HepG2 (cell line): Measurements from ENCODE around the gene HOXC9. TPM values are rescaled to one million over a fixed set of nuclear protein-coding genes. Genes with fewer than 3 reads are reported as not detected.

ENCODE experiments used
- ATAC-seq: fragments of 200-7000 bp; cut with Tn5 transposase; 3 replicates; pipeline ENCODE4 v1.9.1; 2020; ENCODE audit warnings: mild to moderate bottlenecking, moderate library complexity
- BruUV-seq: library from RNA; stranded (reverse); fragments of 400-500 nt; replicated peaks from 2 replicates; lab custom pipeline; 2021; lab: Mats Ljungman, UMichigan
- CTCF ChIA-PET: fragments of 300-600 bp; formaldehyde crosslinking; extraction: SDS; loops from one replicate; lab custom pipeline; 2021; ENCODE audit warnings: low total read pairs, inconsistent platforms, low intra/inter-chr PET ratio; lab: Yijun Ruan, JAX
- POLR2A ChIA-PET: fragments of 350-600 bp; sonication (Branson Sonifier 250); formaldehyde crosslinking; loops from one replicate; lab custom pipeline; 2020; ENCODE audit warnings: antibody characterized with exemption, inconsistent platforms; lab: Yijun Ruan, JAX
- DNase-seq: peaks from one replicate; pipeline ENCODE4 v3.0.0-alpha.2; 2015; ENCODE audit warnings: low spot score
- FAIRE-seq: peaks from 3 replicates; lab custom pipeline; 2011; peaks lifted over from hg19 to GRCh38; lab: Jason Lieb, UNC
- H2AFZ ChIP-seq: one replicate; pipeline ENCODE4 v1.6.1; 2011; ENCODE audit warnings: low read length, inconsistent platforms
- H3K27ac ChIP-seq: fragments of 300-600 bp; 3 replicates; pipeline ENCODE4 v1.8.0; 2011; ENCODE audit warnings: mixed run types, mild to moderate bottlenecking, mixed read lengths, low read length, inconsistent platforms; ENCODE audit not compliant: insufficient read depth; ENCODE audit errors: extremely low read length
- H3K27me3 ChIP-seq, 2 experiments: fragments of 200-600 bp in 1 of 2; 2 replicates in 1 of 2; 3 replicates in 1 of 2; pipeline versions ENCODE4 v1.6.0 to v1.8.0; 2011; ENCODE audit warnings: low read length in 2 of 2, mild to moderate bottlenecking in 2 of 2, moderate library complexity in 2 of 2, inconsistent platforms in 1 of 2; ENCODE audit not compliant: insufficient read depth in 2 of 2, control insufficient read depth in 1 of 2
- H3K36me3 ChIP-seq, 2 experiments: fragments of 200-600 bp in 1 of 2; replicated peaks in 1 of 2; 2 replicates in 1 of 2; 3 replicates in 1 of 2; pipeline versions ENCODE4 v1.5.1 to v1.8.0; 2011; ENCODE audit warnings: low read length in 2 of 2, inconsistent platforms in 1 of 2; ENCODE audit not compliant: insufficient read depth in 2 of 2, control insufficient read depth in 1 of 2
- H3K4me1 ChIP-seq: 2 replicates; pipeline ENCODE4 v1.5.1; 2012; ENCODE audit warnings: low read length, inconsistent platforms; ENCODE audit not compliant: insufficient read depth
- H3K4me2 ChIP-seq: 2 replicates; pipeline ENCODE4 v1.6.0; 2011; ENCODE audit warnings: low read depth, low read length, inconsistent platforms
- H3K4me3 ChIP-seq, 3 experiments: fragments of 200-600 bp in 1 of 3; sonication (generic), shearing (Covaris generic) in 1 of 3; replicated peaks in 1 of 3; 2 replicates each; pipeline ENCODE4 v1.5.1; 2011 to 2016; ENCODE audit warnings: low read length in 3 of 3, inconsistent platforms in 2 of 3, low read depth in 2 of 3, mild to moderate bottlenecking in 2 of 3, control low read depth in 1 of 3, mixed read lengths in 1 of 3; ENCODE audit not compliant: insufficient read depth in 1 of 3
- H3K79me2 ChIP-seq: one replicate; pipeline ENCODE4 v1.6.1; 2011; ENCODE audit warnings: low read length, inconsistent platforms; ENCODE audit not compliant: insufficient read depth
- H3K9ac ChIP-seq: 2 replicates; pipeline ENCODE4 v1.6.0; 2011; ENCODE audit warnings: mild to moderate bottlenecking, low read depth, low read length, inconsistent platforms; ENCODE audit not compliant: insufficient read depth
- H3K9me3 ChIP-seq: 2 replicates; pipeline ENCODE4 v1.5.1; 2012; ENCODE audit warnings: mild to moderate bottlenecking, low read length
- H4K20me1 ChIP-seq: 2 replicates; pipeline ENCODE4 v1.6.0; 2011; ENCODE audit warnings: inconsistent platforms, mild to moderate bottlenecking, low read length, moderate library complexity; ENCODE audit not compliant: insufficient read depth
- ADNP ChIP-seq: sonication (generic); formaldehyde crosslinking; IDR thresholded peaks from 2 replicates; pipeline ENCODE4 v1.4.0; 2020; ENCODE audit warnings: missing genetic modification reagents
- HHEX ChIP-seq: IDR thresholded peaks from 2 replicates; pipeline ENCODE4 v1.6.1; 2016; ENCODE audit warnings: control low read depth
- MAFF ChIP-seq: IDR thresholded peaks from 2 replicates; pipeline ENCODE4 v1.6.1; 2011; ENCODE audit warnings: low read depth, low read length, improper control_type of control experiment
- MIER2 ChIP-seq: IDR thresholded peaks from 2 replicates; pipeline ENCODE4 v1.6.1; 2016; ENCODE audit warnings: missing biosample characterization, missing genetic modification reagents
- NPAS2 ChIP-seq: sonication (generic); formaldehyde crosslinking; IDR thresholded peaks from 2 replicates; pipeline ENCODE4 v1.8.0; 2022; ENCODE audit warnings: mild to moderate bottlenecking, missing genetic modification reagents, borderline replicate concordance
- NR2F2 ChIP-seq: IDR thresholded peaks from 2 replicates; pipeline ENCODE4 v1.6.1; 2012; ENCODE audit warnings: low read depth, inconsistent platforms, borderline replicate concordance
- RBFOX2 ChIP-seq: fragments of 200-400 bp; formaldehyde crosslinking; IDR thresholded peaks from 2 replicates; pipeline ENCODE4 v1.6.1; 2017; ENCODE audit warnings: low read depth, mild to moderate bottlenecking, low read length
- SOX6 ChIP-seq, 2 experiments: fragments of 450-650 bp in 1 of 2; sonication (generic) in 1 of 2; formaldehyde crosslinking in 1 of 2; IDR thresholded peaks; 2 replicates each; pipeline versions ENCODE4 v1.4.0 to v1.6.1; 2017 to 2020; ENCODE audit warnings: antibody characterized with exemption in 1 of 2, mild to moderate bottlenecking in 1 of 2, missing genetic modification reagents in 1 of 2
- THYN1 ChIP-seq: sonication (generic); formaldehyde crosslinking; IDR thresholded peaks from 2 replicates; pipeline ENCODE4 v1.8.1; 2023; ENCODE audit warnings: low read depth, mild to moderate bottlenecking, moderate library complexity, missing genetic modification reagents, borderline replicate concordance
- ZBTB38 ChIP-seq: sonication (generic); formaldehyde crosslinking; IDR thresholded peaks from 2 replicates; pipeline ENCODE4 v1.5.1; 2020; ENCODE audit warnings: mild to moderate bottlenecking, missing genetic modification reagents
- ZFP1 ChIP-seq: IDR thresholded peaks from 2 replicates; pipeline ENCODE4 v1.6.1; 2016
- ZNF720 ChIP-seq: sonication (generic); formaldehyde crosslinking; IDR thresholded peaks from 2 replicates; pipeline ENCODE4 v1.4.0; 2020; ENCODE audit warnings: missing genetic modification reagents
- WGBS: methylation state at CpG from one replicate; pipeline ENCODE4 v1.1.6; 2017; ENCODE audit warnings: low lambda C conversion rate; 5-methylcytosine and 5-hydroxymethylcytosine counted together
- in situ Hi-C: cut with HindIII; loops from 2 replicates; pipeline ENCODE4 v1.10.0; 2017; ENCODE audit warnings: low pct_unique_long_range_greater_than_20kb; ENCODE audit not compliant: extremely low pct_ligation_motif_present
- intact Hi-C: fragments of 100-400 bp; cut with micrococcal nuclease; formaldehyde crosslinking; loops from one replicate; pipeline ENCODE4 v1.10.0; 2022; ENCODE audit not compliant: unreplicated experiment
- polyA plus RNA-seq, 8 experiments: library from polyadenylated mRNA; depleted of rRNA in 3 of 8; stranded (reverse) in 7 of 8; unstranded in 1 of 8; fragments of >200 nt; fragmentation: Illumina TruSeq in 4 of 8; extraction: Trizol in 4 of 8; gene quantifications; 2 replicates each; pipeline versions ENCODE4 v1.2.1 to v1.2.3, GENCODE V29; 2011 to 2016; ENCODE audit warnings: low read depth in 4 of 8, missing spikeins in 1 of 8, mixed read lengths in 1 of 8; ENCODE audit not compliant: insufficient read depth in 1 of 8
- total RNA-seq, 5 experiments: library from RNA; depleted of rRNA; stranded (reverse); fragments of >200 nt; fragmentation: Illumina TruSeq; extraction: Trizol; gene quantifications; 2 replicates each; pipeline ENCODE4 v1.2.3, GENCODE V29; 2016; ENCODE audit warnings: low read depth in 1 of 5
- TF ChIP-seq, protein P1 (sequence below): IDR thresholded peaks from 2 replicates; pipeline ENCODE4 v1.6.1; 2012; ENCODE audit warnings: low read length, improper control_type of control experiment

The HOXC9 gene
- total and polyA plus RNA-seq, 2 of the 13 experiments (the other 11 are each of a cell fraction or from before 2014, with no cell fraction given), result 0.11 to 1.1 TPM

DNA sequence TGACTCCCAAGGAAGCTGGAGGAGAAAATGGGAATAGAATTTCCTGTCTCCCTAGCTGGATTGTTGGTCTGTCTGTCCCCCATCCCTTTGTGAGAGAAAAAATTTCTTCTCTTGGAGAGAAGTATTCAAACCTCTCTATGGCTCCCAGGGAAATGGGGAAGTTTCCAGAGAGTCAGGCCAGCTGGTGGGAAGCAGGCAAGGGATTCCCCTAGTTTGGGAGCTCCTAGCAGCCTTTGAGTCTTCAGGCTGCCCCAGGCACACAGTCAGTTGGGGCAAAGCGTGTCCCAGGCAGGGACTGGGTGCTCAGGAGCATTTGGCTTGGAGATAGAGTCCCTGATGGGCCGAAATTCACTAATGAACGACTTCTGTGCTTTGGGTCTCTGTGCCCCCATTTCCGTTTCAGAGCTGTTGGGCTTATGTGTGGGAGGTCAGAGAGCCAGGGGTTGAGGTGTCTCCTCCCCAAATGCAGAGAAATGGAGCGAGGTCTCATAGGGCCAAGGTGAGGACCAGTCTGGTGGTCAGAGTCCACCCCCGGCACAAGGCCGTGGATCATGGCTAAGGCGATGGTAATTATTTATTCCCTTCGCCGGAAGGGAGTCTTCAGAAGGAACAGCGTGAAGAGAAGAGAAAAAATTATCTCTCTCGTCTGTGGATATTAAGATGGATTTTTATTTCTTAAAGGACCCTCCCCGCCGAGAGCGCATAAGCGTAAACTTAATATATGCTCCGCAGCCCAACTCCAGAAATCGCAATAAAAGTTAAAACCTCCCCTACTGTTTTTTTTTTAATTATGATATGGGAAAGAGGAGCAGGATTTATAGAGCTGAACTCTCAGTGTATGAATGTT, 6.6 kb upstream of the HOXC9 start:
- Histone ChIP-seq H3K79me2 (no peaks in the 10 kb centered on the region), H3K36me3 (no peaks in the 10 kb centered on the region), H3K4me2 (no peak overlapping the region), H3K9ac (no peak overlapping the region), H4K20me1 (no peaks in the 10 kb centered on the region), H3K4me1 (peaks cover 39% of the 10 kb centered on the region), H3K27me3 (peaks cover 10 to 56% of the 10 kb centered on the region in 2 experiments), H3K4me3 (no peak overlapping the region), H3K9me3 (no peaks in the 10 kb centered on the region), H2AFZ (no peak overlapping the region), H3K27ac (no peak overlapping the region)
- no peak for ATAC-seq
- no peak for FAIRE-seq
- 80% methylated on average over 17 of the region's 18 CpGs for WGBS
- ChIA-PET POLR2A (no interaction called here), CTCF (no interaction called here)
- no peak for DNase-seq
- TF ChIP-seq ZFP1 (CRISPR knock-in tag) (no peak), ZNF720 (CRISPR knock-in tag) (no peak), NR2F2 (no peak), MAFF (no peak), RBFOX2 (no peak), SOX6 (IDR thresholded peaks at IDR 0.05) (no peak), SOX6 (CRISPR knock-in tag; IDR thresholded peaks at IDR 0.05) (no peak), MIER2 (CRISPR knock-in tag) (no peak), THYN1 (CRISPR knock-in tag) (no peak), HHEX (CRISPR knock-in tag) (no peak), NPAS2 (CRISPR knock-in tag) (no peak), ADNP (no peak), ZBTB38 (CRISPR knock-in tag) (no peak)
- TF ChIP-seq, protein P1, sequence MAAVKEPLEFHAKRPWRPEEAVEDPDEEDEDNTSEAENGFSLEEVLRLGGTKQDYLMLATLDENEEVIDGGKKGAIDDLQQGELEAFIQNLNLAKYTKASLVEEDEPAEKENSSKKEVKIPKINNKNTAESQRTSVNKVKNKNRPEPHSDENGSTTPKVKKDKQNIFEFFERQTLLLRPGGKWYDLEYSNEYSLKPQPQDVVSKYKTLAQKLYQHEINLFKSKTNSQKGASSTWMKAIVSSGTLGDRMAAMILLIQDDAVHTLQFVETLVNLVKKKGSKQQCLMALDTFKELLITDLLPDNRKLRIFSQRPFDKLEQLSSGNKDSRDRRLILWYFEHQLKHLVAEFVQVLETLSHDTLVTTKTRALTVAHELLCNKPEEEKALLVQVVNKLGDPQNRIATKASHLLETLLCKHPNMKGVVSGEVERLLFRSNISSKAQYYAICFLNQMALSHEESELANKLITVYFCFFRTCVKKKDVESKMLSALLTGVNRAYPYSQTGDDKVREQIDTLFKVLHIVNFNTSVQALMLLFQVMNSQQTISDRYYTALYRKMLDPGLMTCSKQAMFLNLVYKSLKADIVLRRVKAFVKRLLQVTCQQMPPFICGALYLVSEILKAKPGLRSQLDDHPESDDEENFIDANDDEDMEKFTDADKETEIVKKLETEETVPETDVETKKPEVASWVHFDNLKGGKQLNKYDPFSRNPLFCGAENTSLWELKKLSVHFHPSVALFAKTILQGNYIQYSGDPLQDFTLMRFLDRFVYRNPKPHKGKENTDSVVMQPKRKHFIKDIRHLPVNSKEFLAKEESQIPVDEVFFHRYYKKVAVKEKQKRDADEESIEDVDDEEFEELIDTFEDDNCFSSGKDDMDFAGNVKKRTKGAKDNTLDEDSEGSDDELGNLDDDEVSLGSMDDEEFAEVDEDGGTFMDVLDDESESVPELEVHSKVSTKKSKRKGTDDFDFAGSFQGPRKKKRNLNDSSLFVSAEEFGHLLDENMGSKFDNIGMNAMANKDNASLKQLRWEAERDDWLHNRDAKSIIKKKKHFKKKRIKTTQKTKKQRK, result no peak
- no TSS peak for BruUV-seq
- intact Hi-C loops (no loop called here), in situ Hi-C loops (loop anchor here (10.0 kb wide), 1 partner anchor 381 kb away; no protein-coding TSS in a partner anchor)
